HUES6 (cell line): ENCODE data around the gene LITAF.

ENCODE experiments used
- H3K27ac ChIP-seq: 2 replicates; pipeline ENCODE4 v1.7.0; 2013; ENCODE audit warnings: low read depth, mild to moderate bottlenecking, low read length, inconsistent platforms
- H3K27me3 ChIP-seq: 2 replicates; pipeline ENCODE4 v1.6.1; 2013; ENCODE audit warnings: low read length; ENCODE audit not compliant: control insufficient read depth, insufficient read depth
- H3K36me3 ChIP-seq: 2 replicates; pipeline ENCODE4 v1.6.1; 2013; ENCODE audit warnings: low read length; ENCODE audit not compliant: control insufficient read depth, insufficient read depth
- H3K4me1 ChIP-seq: 2 replicates; pipeline ENCODE4 v1.6.1; 2013; ENCODE audit warnings: low read length; ENCODE audit not compliant: control insufficient read depth, insufficient read depth
- H3K4me3 ChIP-seq: 2 replicates; pipeline ENCODE4 v1.5.1; 2013; ENCODE audit warnings: low read depth, low read length
- H3K9ac ChIP-seq: one replicate; pipeline ENCODE4 v1.6.1; 2013; ENCODE audit warnings: mild to moderate bottlenecking, low read length
- H3K9me3 ChIP-seq: 2 replicates; pipeline ENCODE4 v1.6.1; 2013; ENCODE audit warnings: low read depth, low read length; ENCODE audit not compliant: control insufficient read depth, insufficient read depth

Gene LITAF

DNA sequence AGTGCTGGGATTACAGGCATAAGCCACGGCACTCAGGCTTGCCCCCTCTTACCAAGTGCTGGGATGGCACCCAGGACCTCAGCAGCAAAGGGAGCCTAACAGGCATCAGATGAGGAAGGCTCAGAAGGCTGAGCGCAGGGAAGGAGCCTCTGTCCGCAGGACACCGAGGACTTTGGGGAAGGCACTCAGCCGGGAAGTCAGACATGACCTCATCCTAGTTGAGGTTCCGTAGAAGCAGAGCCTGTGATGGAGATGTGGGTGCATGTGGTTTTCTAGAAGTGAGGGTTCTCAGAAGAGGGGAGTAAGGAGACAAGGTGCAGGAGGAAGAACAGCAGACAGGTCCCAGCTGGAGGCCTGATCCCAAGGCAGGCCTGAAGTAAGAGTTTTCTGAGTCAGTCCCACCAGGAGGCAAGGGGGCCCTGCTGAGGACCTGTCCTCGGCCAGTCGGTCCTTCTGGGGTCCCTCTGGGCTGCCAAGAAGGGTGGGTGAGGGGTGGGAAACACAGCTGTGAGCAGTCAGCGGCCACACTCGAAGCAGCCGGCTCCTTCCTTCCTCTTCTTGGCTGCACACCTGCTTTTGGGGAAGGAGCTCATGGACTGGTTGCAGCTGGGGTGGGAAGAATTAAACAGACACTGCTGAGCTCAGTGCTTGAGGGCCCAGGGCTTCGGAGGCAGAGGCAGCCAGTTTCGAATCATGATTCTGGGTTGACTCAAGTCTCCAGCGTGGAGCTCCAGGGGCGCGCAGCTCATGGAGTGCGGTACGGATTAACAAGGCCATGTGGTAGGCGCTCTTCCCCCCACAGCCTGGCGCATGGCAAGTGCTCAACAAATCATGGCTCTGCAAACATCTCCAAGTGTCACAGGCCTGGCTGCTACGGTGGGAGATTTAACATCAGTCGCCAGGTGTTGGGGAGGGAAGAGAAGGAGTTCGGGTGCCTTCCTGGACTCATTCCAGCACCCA, 42.6 kb upstream of the LITAF start:
- Histone ChIP-seq H3K36me3 (no peaks in the 10 kb centered on the region), H3K9ac (no peak overlapping the region), H3K4me3 (no peak overlapping the region), H3K27me3 (no peaks in the 10 kb centered on the region), H3K9me3 (no peaks in the 10 kb centered on the region), H3K27ac (no peak overlapping the region), H3K4me1 (peaks cover 20% of the 10 kb centered on the region; the same call in 1 of the 2 replicates)

DNA sequence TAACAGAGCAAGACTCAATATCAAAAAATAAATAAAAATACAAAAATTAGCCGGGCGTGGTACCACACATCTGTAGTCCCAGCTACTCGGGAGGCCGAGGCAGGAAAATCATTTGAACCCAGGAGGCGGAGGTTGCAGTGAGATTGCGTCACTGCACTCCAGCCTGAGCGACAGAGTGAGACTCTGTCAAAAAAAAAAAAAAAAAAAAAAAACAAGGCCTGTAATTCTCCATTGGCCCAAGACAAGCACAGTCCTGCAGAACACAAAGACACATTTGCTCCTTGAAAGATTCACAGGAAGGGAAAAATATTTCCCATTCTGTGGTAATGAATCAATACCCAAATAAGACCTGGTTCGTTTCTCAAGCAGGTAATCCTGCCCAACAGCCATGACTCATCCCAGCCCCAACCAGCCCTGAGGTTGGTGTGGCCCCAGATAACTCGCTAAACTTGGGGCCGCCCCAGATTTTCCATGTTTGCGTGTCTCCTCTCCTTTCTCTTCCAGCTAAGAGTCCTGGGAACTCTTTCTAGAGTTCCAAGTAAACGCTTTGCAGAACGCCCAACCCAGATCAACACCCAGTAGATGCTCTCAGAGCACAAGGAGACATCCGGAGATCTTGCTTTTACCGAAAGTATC, 41.2 kb upstream of the LITAF start:
- H3K27me3 ChIP-seq = no peaks in the 10 kb centered on the region
- peaks cover 18% of the 10 kb centered on the region; the same call in 1 of the 2 replicates for H3K4me1 ChIP-seq
- no peak overlapping the region for H3K27ac ChIP-seq
- no peak overlapping the region for H3K9ac ChIP-seq
- H3K9me3 ChIP-seq = no peaks in the 10 kb centered on the region
- H3K36me3 ChIP-seq = no peaks in the 10 kb centered on the region
- no peak overlapping the region for H3K4me3 ChIP-seq

DNA sequence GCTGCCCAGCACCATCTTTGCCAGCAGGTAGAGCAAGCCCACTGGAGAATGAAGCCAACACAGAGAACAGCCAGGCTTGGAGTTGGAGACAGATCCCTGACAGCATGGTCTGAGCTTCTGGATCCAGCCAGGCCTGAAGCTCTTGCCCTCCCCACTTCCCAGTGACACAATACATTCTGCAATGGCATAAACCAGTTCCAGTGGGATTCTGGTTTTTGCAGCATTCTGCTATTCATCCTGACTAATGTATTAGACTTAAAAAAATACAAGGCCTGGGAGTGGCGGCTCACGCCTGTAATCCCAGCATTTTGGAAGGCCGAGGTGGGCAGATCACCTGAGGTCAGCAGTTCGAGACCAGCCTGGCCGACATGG, 40.6 kb upstream of the LITAF start:
- Histone ChIP-seq H3K27ac (no peak overlapping the region), H3K9me3 (no peaks in the 10 kb centered on the region), H3K9ac (no peak overlapping the region), H3K4me3 (no peak overlapping the region), H3K4me1 (peaks cover 13% of the 10 kb centered on the region; the same call in 1 of the 2 replicates), H3K27me3 (no peaks in the 10 kb centered on the region), H3K36me3 (no peaks in the 10 kb centered on the region)

DNA sequence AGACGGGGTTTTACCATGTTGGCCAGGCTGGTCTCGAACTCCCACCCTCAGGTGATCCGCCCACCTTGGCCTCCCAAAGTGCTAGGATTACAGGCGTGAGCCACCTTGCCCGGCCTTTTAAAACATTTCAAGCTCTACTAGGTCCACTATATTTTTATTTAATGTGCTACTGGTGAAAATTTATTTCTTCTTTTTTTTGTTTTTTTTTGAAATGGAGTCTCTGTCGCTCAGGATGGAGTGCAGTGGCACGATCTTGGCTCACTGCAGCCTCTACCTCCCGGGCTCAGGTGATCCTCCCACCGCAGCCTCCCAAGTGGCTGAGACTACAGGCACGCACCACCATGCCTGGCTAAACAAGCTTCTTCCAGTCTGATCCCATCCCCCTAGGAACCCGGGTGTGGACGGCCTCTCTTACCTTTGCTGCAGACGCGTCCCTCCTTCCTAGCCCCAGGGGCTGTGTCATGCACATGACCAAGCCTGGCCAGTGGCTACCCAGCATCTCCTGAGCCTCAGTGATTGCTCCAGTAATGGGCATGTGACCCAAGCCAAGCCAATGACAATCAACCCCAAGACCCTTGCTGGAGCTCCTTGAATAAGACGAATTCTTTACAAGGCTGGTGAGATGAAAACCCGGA, 40.1 kb upstream of the LITAF start:
- H3K36me3 ChIP-seq = no peaks in the 10 kb centered on the region
- H3K4me1 ChIP-seq = peaks cover 16% of the 10 kb centered on the region
- H3K9me3 ChIP-seq = no peaks in the 10 kb centered on the region
- no peak overlapping the region for H3K4me3 ChIP-seq
- no peak overlapping the region for H3K9ac ChIP-seq
- no peaks in the 10 kb centered on the region for H3K27me3 ChIP-seq
- H3K27ac ChIP-seq = no peak overlapping the region

DNA sequence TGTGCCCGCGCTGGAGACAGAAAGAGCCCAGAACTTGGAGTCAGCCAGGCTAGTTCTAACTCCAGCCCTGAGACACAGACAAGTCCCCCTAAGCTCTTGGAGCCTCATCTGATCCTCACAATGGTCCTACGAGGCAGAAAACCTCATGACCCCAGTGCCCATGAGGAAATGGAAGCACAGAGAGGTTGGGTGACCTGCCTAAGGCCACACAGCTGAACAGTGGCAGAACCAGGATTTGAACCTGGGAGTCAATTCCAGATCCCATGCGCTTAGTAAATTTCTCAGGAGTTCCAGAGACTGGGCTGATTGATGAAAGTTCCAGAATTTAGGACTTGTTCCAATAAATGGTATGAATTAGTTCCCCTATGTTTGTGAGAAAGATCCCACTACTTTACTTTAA, 39.0 kb upstream of the LITAF start:
- Histone ChIP-seq H3K27ac (no peak overlapping the region), H3K9me3 (no peaks in the 10 kb centered on the region), H3K36me3 (no peaks in the 10 kb centered on the region), H3K4me1 (peaks cover 20% of the 10 kb centered on the region), H3K27me3 (no peaks in the 10 kb centered on the region), H3K4me3 (no peak overlapping the region), H3K9ac (no peak overlapping the region)

DNA sequence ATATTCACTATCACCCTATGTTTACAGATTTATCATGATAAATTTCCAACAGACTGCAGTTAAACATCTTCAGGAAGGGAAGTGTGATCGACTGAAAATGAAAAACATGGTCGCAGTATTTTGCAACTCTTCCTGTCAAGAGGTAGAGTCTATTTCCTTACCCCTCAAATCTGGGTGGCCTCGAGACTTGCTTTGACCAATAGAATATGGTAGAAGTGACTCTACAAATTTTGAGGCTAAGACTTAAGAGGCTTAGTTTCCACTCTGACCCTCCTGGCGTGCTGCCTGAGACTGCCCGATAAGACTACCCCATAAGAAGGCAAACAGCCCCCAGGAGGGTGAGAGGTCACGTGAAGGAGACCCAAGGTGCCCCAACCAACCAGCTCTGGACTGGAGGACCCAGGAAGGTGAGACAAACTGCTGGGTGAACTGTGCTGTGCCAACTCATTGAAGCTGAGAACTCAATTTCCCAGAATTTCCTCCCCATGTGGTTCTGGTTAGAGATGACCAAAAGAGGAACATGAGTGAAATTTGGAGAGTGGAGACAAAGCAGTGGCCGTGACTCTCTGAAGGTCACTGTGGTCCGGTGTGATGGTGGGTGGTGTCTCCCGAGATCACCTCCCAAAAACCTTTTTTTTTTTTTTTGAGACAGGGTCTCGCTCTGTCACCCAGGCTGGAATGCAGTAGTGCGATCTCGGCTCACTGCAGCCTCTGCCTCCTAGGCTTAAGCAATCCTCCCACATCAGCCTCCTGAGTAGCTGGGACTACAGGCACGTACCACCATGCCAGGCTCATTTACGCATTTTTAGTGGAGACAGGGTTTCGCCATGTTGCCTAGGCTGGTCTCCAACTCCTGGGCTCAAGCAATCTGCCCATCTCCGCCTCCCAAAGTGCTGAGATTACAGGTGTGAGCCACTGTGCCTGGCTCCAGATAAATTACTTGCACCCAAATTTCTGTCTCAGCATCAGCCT, 38.2 kb upstream of the LITAF start:
- no peak overlapping the region for H3K4me3 ChIP-seq
- H3K36me3 ChIP-seq = no peaks in the 10 kb centered on the region
- no peaks in the 10 kb centered on the region for H3K27me3 ChIP-seq
- no peak overlapping the region for H3K9ac ChIP-seq
- peaks cover 19% of the 10 kb centered on the region for H3K4me1 ChIP-seq
- H3K27ac ChIP-seq = no peak overlapping the region
- H3K9me3 ChIP-seq = 0 out of 2 replicates have a peak, but pooled peaks cover 7% of the 10 kb centered on the region

DNA sequence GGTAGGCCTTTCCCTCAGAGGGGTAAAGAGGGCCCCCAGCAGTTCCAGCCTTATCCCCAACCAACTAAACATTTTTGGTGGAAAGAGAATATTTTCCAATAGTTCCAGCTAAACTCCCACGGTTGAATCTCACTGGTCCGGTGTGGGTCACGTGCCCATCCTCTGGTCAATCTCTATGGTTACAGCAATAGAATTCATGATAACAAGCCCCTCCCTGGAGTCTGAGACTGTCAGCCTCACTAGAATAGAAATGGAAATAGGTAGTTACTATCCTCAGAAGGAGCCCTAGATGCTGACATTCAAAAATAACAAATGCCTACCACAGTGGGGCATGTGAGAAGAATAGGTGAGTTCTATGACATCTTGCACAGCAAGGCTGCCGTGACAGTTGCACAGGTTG, 37.5 kb upstream of the LITAF start:
- no peaks in the 10 kb centered on the region for H3K36me3 ChIP-seq
- H3K27me3 ChIP-seq = no peaks in the 10 kb centered on the region
- H3K4me3 ChIP-seq = no peak overlapping the region
- H3K4me1 ChIP-seq = peaks cover 12% of the 10 kb centered on the region
- H3K9ac ChIP-seq = no peak overlapping the region
- H3K9me3 ChIP-seq = 0 out of 2 replicates have a peak, but pooled peaks cover 7% of the 10 kb centered on the region
- no peak overlapping the region for H3K27ac ChIP-seq

DNA sequence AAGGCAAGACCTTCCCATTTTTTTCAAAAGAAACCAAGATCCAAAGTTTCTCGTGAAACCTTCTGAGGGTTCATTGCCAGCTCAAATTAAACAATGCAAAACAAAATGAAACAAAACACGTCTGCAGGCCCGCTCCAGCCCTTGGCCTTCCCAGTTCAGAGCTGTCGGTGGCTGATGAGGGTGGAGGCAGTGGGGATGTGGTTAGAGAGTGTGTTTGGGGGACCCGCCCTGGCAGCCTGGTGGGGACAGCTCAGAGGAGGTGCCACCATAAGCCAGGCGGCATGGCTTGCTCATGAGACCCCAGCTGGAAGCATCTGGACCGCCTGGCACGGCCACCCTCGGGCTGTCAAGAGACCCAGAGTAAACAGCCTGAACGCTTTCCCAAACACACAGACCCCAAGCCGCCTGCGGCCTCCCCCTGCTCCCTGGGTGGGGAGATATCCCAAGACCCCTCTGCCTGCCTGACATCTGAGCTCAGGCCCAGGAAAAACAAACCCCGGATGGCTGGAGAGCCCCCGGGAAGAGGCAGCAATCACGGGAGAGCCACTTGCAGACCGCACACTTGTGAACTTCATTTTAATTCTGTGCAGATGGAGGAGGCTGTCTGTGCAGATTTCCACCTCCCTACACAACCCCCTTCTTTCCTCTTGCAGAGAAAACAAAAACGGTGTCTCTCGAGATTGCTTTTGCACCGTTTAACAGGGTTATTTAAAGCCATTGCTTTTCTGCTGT, 35.4 kb upstream of the LITAF start:
- Histone ChIP-seq H3K4me1 (peaks cover 14% of the 10 kb centered on the region; the same call in 1 of the 2 replicates), H3K36me3 (no peaks in the 10 kb centered on the region), H3K9me3 (0 out of 2 replicates have a peak, but pooled peaks cover 7% of the 10 kb centered on the region), H3K4me3 (no peak overlapping the region), H3K27ac (no peak overlapping the region), H3K9ac (no peak overlapping the region), H3K27me3 (no peaks in the 10 kb centered on the region)

DNA sequence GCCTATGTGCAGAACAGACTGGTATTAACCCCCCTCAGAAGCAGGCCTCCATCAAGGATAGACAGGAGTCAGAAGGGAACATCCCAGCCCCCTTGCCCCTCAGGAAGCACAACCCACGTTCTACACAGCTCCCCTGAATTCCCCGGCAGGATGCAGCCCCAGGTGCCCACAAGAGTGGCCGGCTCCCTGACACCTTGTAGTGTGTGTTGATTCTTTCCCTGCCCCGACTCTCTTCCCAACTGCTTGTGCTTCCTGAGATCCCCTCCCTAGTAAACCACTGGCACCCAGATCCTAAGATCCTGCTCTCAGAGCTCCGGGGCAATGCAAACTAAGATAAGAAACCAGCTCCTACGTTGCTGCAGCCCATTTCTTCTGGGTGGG, 34.8 kb upstream of the LITAF start:
- Histone ChIP-seq H3K9me3 (0 out of 2 replicates have a peak, but pooled peaks cover 7% of the 10 kb centered on the region), H3K4me1 (peaks cover 14% of the 10 kb centered on the region; the same call in 1 of the 2 replicates), H3K27ac (no peak overlapping the region), H3K36me3 (no peaks in the 10 kb centered on the region), H3K4me3 (no peak overlapping the region), H3K9ac (no peak overlapping the region), H3K27me3 (no peaks in the 10 kb centered on the region)
